BJ (cell line): Measurements from ENCODE around the gene MEIOSIN. TPM values are rescaled to one million over a fixed set of nuclear protein-coding genes. Genes with fewer than 3 reads are reported as not detected.

Experiments used
- CTCF ChIA-PET: fragments of 350-600 bp; formaldehyde crosslinking; extraction: SDS; loops from one replicate; lab custom pipeline; 2021; ENCODE audit warnings: antibody characterized with exemption, inconsistent platforms; lab: Yijun Ruan, JAX
- POLR2A ChIA-PET: fragments of 300-600 bp; sonication (Branson Sonifier 250); formaldehyde crosslinking; extraction: SDS; loops from one replicate; lab custom pipeline; 2021; ENCODE audit warnings: antibody characterized with exemption; lab: Charles Lee
- DNase-seq: peaks from one replicate; pipeline ENCODE4 v3.0.0-alpha.2; 2011; ENCODE audit warnings: low read depth
- H3K27me3 ChIP-seq: 2 replicates; pipeline ENCODE4 v1.6.0; 2011; ENCODE audit warnings: low read length; ENCODE audit not compliant: control insufficient read depth, insufficient read depth
- H3K36me3 ChIP-seq: 2 replicates; pipeline ENCODE4 v1.5.1; 2011; ENCODE audit warnings: low read length; ENCODE audit not compliant: control insufficient read depth, insufficient read depth
- H3K4me3 ChIP-seq: 2 replicates; pipeline ENCODE4 v1.5.1; 2011; ENCODE audit warnings: low read depth, mild to moderate bottlenecking, control low read depth, low read length
- polyA plus RNA-seq: library from polyadenylated mRNA; depleted of rRNA; stranded (reverse); fragments of >200 nt; gene quantifications from 2 replicates; pipeline ENCODE4 v1.2.3, GENCODE V29; 2011
- TF ChIP-seq, protein P1 (sequence below): IDR thresholded peaks from 2 replicates; pipeline ENCODE4 v1.5.1; 2011; ENCODE audit warnings: low read depth, mild to moderate bottlenecking, control low read depth, inconsistent platforms, low read length, moderate library complexity; ENCODE audit not compliant: insufficient read depth

Gene MEIOSIN
- polyA plus RNA-seq, 1 experiment: not detected

- ChIA-PET CTCF (interaction anchor here (1.0 to 7.7 kb wide), 11 partner anchors 11 to 117 kb away, joined by 3 to 154 read pairs (median 6); partner anchors contain the start of genes QPCTL and RSPH6A), POLR2A (interaction anchor here (0.7 to 1.6 kb wide), 3 partner anchors 15 to 31 kb away, joined by 4 to 14 read pairs (median 7); partner anchors contain the start of gene DMPK)
- no peaks in the 10 kb centered on the region for H3K27me3 ChIP-seq
- no peak for DNase-seq
- H3K4me3 ChIP-seq: peak overlapping the region; percentile 92
- peaks cover 21% of the 10 kb centered on the region for H3K36me3 ChIP-seq
- TF ChIP-seq, protein P1, sequence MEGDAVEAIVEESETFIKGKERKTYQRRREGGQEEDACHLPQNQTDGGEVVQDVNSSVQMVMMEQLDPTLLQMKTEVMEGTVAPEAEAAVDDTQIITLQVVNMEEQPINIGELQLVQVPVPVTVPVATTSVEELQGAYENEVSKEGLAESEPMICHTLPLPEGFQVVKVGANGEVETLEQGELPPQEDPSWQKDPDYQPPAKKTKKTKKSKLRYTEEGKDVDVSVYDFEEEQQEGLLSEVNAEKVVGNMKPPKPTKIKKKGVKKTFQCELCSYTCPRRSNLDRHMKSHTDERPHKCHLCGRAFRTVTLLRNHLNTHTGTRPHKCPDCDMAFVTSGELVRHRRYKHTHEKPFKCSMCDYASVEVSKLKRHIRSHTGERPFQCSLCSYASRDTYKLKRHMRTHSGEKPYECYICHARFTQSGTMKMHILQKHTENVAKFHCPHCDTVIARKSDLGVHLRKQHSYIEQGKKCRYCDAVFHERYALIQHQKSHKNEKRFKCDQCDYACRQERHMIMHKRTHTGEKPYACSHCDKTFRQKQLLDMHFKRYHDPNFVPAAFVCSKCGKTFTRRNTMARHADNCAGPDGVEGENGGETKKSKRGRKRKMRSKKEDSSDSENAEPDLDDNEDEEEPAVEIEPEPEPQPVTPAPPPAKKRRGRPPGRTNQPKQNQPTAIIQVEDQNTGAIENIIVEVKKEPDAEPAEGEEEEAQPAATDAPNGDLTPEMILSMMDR: no peak
These were observed 34.8 kb downstream of the MEIOSIN start for GRCh38 chr19:45767881-45768654.

DNA sequence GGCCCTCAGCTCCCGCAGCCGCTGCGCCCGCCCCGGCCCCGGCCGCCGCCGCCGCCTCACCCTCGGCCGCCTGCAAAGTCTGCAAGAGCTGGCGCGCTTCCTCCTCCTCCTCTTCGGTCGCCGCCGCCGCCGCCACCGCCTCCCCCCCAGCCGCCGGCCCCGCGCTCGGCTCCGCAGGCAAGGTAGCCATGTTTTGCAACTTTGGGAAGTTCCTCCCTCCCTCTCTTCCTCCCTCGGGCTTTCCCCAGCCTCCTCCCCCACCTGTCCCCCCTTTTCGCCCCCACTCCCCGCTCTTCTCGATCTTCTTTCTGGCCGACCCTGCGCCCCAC is 35.4 kb downstream of the MEIOSIN start:
- no peak for DNase-seq
- TF ChIP-seq, protein P1: no peak
- Histone ChIP-seq H3K4me3 (peak overlapping the region; percentile 92), H3K36me3 (peaks cover 24% of the 10 kb centered on the region), H3K27me3 (no peaks in the 10 kb centered on the region)
- POLR2A ChIA-PET: interaction anchor here (1.3 to 1.6 kb wide), 3 partner anchors 14 to 52 kb away, joined by 5 to 14 read pairs (median 7); partner anchors contain the start of gene DMPK
- CTCF ChIA-PET: interaction anchor here (0.6 to 7.7 kb wide), 10 partner anchors 10 to 118 kb away, joined by 3 to 154 read pairs (median 5); partner anchors contain the start of genes QPCTL and RSPH6A

DNA sequence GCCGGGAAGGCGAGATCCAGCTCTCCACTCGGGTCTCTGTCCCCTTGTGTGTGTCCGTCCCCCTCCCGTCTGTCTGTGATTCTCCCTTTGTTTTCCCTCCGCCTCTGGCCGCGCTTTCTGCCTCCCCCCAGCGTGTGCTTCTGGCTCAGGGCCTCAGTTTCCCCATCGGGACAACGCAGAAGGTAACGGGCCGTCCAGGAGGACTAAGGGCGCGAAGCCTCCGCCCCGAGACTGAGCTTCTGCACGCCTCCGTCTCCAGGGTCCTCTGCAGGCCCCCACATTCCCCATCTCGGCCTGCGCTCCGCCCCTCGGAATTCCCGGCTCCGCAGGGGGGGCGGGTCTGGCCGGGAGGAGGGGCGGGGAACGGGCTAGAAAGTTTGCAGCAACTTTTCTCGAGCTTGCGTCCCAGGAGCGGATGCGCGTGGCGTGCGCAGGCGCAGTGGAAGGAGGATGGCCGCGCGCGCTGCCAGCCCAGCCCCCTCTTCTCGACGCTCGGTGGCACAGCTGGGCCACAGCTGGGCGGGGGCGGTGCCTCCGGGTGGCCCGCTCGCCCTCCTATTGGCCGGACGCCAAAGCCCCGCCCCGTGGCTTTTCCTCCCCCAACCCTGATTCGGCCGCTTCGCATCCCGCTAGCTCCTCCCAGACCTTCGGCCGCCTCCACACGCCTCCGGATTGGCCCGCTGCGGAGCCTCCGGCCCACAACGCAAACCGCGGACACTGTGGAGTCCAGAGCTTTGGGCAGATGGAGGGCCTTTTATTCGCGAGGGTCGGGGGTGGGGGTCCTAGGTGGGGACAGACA is 35.9 kb downstream of the MEIOSIN start, which contains the start of gene SIX5:
Gene SIX5, minus strand, starts transcription at position 269 of the 799 bp plus-strand sequence. CDS start 408 bp downstream, outside the sequence.
- H3K4me3 ChIP-seq: peak within 1 kb of the TSS; percentile 92
- H3K27me3 ChIP-seq: no peaks in the 10 kb centered on the region
- ChIA-PET CTCF (interaction anchor here (0.6 to 7.7 kb wide), 20 partner anchors 10 to 226 kb away, joined by 3 to 154 read pairs (median 4); partner anchors contain the start of genes DMPK, DMWD, QPCTL and RSPH6A), POLR2A (interaction anchor here (0.5 to 1.6 kb wide), 9 partner anchors 8 to 1457 kb away, joined by 3 to 14 read pairs (median 5); partner anchors contain the start of genes DMPK, DMWD and QPCTL)
- H3K36me3 ChIP-seq: peaks cover 27% of the 10 kb centered on the region
- peak; percentile 88 for DNase-seq
- TF ChIP-seq, protein P1: no peak

DNA sequence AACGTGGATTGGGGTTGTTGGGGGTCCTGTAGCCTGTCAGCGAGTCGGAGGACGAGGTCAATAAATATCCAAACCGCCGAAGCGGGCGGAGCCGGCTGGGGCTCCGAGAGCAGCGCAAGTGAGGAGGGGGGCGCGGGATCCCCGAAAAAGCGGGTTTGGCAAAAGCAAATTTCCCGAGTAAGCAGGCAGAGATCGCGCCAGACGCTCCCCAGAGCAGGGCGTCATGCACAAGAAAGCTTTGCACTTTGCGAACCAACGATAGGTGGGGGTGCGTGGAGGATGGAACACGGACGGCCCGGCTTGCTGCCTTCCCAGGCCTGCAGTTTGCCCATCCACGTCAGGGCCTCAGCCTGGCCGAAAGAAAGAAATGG is 36.6 kb downstream of the MEIOSIN start:
- TF ChIP-seq, protein P1: no peak
- Histone ChIP-seq H3K27me3 (no peaks in the 10 kb centered on the region), H3K4me3 (peak overlapping the region; percentile 42), H3K36me3 (peaks cover 29% of the 10 kb centered on the region)
- DNase-seq: no peak
- CTCF ChIA-PET: interaction anchor here (0.7 to 7.7 kb wide), 14 partner anchors 9 to 117 kb away, joined by 3 to 154 read pairs (median 5); partner anchors contain the start of genes DMPK, DMWD, QPCTL and RSPH6A
- POLR2A ChIA-PET: interaction anchor here (0.6 to 1.6 kb wide), 9 partner anchors 12 to 1457 kb away, joined by 3 to 14 read pairs (median 7); partner anchors contain the start of genes DMPK and DMWD
